ENCODE results near the gene TBR1. TPM values are rescaled to one million over a fixed set of nuclear protein-coding genes. Genes with fewer than 3 reads are reported as not detected.

The TBR1 gene
- total and polyA plus RNA-seq, 2 experiments from 2014 or later: not detected

- Mint-ChIP-seq H3K27ac (no peak overlapping the region), H3K9me3 (peaks cover 5% of the 10 kb centered on the region; the same call in 2 of the 3 replicates), H3K27me3 (ENCODE audit: insufficient read depth, low read depth, poor library complexity) (peaks cover 93% of the 10 kb centered on the region), H3K4me1 (peaks cover 33% of the 10 kb centered on the region), H3K4me3 (peak overlapping the region; percentile 74), H3K36me3 (ENCODE audit: low read depth) (no peaks in the 10 kb centered on the region; the same call in 2 of the 3 replicates)
- ATAC-seq (no peak), DNase-seq (ENCODE audit: low spot score) (no peak)
- Histone ChIP-seq H3K9me2 (ENCODE audit: insufficient read depth) (no peaks in the 10 kb centered on the region), H3K4me3 (0 out of 2 replicates have a peak overlapping the region, but pooled peaks have one; percentile 58), H3K79me2 (replicated peaks; ENCODE audit: insufficient read depth) (no peaks in the 10 kb centered on the region), H3K27ac (ENCODE audit: low read depth) (no peak overlapping the region), H3K4me1 (ENCODE audit: insufficient read depth) (peaks cover 28% of the 10 kb centered on the region), H3F3A (replicated peaks; ENCODE audit: low read depth) (peaks cover 31% of the 10 kb centered on the region; the same call in 1 of the 2 replicates), H3K27me3 (ENCODE audit: insufficient read depth) (peaks cover 100% of the 10 kb centered on the region), H4K20me1 (replicated peaks; ENCODE audit: insufficient read depth) (peaks cover 34% of the 10 kb centered on the region), H3K36me3 (ENCODE audit: insufficient read depth) (no peaks in the 10 kb centered on the region), H2AFZ (no peak overlapping the region), H3K4me2 (peak overlapping the region; percentile 73; the same call in 1 of the 2 replicates)
- TF ChIP-seq EZH2 (IDR thresholded peaks at IDR 0.05; ENCODE audit: low read depth, unreplicated experiment): peak; percentile 6
- TF ChIP-seq, protein P1, sequence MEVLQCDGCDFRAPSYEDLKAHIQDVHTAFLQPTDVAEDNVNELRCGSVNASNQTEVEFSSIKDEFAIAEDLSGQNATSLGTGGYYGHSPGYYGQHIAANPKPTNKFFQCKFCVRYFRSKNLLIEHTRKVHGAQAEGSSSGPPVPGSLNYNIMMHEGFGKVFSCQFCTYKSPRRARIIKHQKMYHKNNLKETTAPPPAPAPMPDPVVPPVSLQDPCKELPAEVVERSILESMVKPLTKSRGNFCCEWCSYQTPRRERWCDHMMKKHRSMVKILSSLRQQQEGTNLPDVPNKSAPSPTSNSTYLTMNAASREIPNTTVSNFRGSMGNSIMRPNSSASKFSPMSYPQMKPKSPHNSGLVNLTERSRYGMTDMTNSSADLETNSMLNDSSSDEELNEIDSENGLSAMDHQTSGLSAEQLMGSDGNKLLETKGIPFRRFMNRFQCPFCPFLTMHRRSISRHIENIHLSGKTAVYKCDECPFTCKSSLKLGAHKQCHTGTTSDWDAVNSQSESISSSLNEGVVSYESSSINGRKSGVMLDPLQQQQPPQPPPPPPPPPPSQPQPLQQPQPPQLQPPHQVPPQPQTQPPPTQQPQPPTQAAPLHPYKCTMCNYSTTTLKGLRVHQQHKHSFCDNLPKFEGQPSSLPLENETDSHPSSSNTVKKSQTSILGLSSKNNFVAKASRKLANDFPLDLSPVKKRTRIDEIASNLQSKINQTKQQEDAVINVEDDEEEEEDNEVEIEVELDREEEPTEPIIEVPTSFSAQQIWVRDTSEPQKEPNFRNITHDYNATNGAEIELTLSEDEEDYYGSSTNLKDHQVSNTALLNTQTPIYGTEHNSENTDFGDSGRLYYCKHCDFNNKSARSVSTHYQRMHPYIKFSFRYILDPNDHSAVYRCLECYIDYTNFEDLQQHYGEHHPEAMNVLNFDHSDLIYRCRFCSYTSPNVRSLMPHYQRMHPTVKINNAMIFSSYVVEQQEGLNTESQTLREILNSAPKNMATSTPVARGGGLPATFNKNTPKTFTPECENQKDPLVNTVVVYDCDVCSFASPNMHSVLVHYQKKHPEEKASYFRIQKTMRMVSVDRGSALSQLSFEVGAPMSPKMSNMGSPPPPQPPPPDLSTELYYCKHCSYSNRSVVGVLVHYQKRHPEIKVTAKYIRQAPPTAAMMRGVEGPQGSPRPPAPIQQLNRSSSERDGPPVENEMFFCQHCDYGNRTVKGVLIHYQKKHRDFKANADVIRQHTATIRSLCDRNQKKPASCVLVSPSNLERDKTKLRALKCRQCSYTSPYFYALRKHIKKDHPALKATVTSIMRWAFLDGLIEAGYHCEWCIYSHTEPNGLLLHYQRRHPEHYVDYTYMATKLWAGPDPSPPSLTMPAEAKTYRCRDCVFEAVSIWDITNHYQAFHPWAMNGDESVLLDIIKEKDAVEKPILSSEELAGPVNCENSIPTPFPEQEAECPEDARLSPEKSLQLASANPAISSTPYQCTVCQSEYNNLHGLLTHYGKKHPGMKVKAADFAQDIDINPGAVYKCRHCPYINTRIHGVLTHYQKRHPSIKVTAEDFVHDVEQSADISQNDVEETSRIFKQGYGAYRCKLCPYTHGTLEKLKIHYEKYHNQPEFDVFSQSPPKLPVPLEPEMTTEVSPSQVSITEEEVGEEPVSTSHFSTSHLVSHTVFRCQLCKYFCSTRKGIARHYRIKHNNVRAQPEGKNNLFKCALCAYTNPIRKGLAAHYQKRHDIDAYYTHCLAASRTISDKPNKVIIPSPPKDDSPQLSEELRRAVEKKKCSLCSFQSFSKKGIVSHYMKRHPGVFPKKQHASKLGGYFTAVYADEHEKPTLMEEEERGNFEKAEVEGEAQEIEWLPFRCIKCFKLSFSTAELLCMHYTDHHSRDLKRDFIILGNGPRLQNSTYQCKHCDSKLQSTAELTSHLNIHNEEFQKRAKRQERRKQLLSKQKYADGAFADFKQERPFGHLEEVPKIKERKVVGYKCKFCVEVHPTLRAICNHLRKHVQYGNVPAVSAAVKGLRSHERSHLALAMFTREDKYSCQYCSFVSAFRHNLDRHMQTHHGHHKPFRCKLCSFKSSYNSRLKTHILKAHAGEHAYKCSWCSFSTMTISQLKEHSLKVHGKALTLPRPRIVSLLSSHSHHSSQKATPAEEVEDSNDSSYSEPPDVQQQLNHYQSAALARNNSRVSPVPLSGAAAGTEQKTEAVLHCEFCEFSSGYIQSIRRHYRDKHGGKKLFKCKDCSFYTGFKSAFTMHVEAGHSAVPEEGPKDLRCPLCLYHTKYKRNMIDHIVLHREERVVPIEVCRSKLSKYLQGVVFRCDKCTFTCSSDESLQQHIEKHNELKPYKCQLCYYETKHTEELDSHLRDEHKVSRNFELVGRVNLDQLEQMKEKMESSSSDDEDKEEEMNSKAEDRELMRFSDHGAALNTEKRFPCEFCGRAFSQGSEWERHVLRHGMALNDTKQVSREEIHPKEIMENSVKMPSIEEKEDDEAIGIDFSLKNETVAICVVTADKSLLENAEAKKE (CRISPR knock-in tag; IDR thresholded peaks at IDR 0.05): no peak
- TF ChIP-seq EZH2phosphoT487 (IDR thresholded peaks at IDR 0.05; ENCODE audit: unreplicated experiment): peak; percentile 53
These were observed 9.0 kb downstream of the TBR1 start for GRCh38 chr2:161424891-161425727.

Data from GM23338 (cell line).